ENCODE data around the gene ATG7.

ATG7 gene, protein sequence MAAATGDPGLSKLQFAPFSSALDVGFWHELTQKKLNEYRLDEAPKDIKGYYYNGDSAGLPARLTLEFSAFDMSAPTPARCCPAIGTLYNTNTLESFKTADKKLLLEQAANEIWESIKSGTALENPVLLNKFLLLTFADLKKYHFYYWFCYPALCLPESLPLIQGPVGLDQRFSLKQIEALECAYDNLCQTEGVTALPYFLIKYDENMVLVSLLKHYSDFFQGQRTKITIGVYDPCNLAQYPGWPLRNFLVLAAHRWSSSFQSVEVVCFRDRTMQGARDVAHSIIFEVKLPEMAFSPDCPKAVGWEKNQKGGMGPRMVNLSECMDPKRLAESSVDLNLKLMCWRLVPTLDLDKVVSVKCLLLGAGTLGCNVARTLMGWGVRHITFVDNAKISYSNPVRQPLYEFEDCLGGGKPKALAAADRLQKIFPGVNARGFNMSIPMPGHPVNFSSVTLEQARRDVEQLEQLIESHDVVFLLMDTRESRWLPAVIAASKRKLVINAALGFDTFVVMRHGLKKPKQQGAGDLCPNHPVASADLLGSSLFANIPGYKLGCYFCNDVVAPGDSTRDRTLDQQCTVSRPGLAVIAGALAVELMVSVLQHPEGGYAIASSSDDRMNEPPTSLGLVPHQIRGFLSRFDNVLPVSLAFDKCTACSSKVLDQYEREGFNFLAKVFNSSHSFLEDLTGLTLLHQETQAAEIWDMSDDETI

DNA sequence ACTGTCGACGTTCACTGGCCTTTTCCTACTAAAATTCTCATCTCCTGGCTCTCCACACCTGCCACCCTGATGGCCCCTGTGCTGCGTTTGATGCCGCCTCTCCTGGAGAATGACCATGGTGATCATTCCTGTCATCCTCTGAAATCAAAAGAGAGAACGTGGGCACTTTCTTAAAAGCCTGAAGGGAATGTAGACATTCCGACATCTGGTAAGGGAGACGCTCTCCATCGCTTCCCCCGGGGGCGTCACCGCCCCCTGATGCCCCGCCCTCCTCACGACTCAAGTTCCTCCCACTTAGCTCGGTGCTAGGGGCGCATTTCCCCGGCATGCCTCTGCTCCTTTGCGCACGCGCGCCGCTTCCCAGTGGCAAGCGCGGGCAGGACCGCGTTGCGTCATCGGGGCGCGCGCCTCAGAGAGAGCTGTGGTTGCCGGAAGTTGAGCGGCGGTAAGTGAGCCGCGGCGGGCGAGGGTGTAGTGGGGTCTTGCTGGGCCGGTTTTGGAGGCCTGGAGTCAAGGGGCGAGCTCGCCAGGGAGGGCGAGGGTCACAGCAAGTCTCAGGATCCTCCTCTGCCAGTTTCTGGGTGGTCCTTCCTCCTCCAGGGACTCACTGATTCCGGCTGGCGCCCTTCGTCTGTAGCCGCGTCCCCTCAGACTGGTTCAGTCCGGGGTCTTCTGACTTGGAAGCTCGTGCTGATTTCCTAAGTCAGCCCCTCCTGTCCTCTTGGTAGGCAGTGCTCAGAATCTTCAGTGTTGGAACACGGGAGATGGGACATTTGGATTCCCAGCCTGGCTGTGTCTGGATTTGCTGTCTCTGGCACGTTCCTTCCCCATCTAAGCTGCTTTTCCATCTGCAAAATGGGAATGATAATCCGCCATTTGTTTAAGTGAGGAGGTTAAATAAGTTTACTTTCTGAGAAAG is at the start of gene ATG7:
Gene ATG7, plus strand, starts transcription at position 412 of the 919 bp plus-strand sequence. CDS start 26,299 bp downstream, outside the sequence.
- DNase-seq = peak; percentile 67

DNA sequence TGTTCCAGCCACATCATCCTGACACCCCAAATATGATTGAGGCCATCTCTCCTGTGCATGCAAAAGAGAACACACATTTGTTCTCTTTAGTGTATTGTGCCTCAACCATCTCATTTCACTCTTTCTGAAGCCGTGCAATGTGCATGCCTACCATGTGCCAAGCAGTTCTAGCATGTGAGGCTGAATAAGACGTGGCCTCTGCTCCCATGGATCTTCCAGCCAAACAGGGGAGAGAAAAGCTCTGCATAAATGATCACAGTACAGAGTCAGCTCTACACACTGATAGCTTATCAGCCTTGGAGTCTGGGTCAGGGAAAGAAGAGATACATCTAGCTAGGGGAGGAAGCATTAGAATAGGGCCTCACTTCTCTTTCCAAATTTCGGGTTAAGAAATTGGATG is 48.2 kb upstream of the ATG7 start:
- DNase-seq = no peak

DNA sequence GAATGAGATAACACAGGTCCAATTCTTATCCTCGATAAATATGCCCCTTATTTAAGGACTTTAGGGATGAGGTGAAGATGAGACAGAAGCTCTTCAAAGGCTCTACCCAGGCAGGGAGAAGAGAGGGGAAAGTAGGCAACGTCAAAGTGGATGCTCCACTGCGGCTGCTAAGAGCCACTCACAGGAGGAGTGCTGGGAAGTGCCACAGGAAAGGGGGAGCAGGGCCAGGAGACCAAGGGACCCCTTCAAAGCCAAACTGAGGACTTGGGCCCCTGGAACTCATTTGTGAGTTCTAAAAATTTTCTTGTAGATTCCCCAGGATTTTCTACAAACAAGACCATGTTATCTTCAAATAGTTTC is 47.3 kb upstream of the ATG7 start:
- no peak for DNase-seq

DNA sequence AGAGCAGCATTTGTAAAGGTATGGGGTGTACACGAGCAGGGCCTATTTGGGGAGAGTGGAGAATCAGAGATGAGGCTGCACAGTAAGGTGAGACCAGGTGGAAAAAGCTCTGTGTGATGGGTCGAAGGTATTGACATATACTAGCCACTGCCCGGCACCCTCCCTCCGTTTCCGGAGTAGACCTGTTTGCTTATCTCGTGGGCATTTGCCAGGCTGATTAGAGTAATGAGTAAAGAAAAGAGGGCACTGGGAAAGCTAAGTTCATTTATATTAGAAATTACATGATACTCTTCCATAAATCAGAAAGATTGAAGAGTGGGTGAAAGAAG is 46.2 kb upstream of the ATG7 start:
- no peak for DNase-seq

DNA sequence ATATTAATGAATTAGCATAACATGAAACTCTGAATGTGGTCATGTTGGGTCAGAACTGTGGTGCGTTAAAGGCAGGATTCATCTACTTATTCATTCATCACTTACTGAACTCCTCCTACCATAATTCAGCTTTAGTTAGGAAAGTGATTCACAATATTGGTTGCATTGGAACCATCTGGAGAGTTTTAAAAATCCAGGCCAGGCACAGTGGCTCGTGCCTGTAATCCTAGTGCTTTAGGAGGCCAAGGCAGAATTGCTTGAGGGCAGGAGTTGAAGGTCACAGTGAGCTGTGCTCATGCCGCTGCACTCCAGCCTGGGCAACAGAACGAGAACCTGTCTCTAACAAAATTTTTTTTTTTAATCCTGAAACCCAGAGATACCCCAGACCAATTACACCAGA is 44.2 kb upstream of the ATG7 start:
- no peak for DNase-seq

DNA sequence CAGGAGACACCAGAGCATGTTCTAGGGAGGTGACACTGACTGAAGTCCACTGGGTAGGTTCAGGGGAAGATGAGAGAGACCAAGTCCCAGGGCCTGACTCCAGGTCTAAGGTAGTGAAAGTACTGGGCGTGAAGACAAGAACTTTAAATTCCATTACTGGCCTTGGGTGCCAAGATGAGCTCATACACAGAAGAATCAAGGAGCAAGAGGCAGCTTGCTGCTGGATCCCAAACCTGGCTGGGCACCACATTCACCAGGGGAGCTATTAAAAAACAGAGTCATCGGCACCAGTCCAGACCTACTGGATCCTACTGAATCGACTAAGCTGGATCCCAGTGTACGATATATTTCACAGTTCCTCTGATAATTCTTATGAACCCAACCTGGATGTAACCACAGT is 42.1 kb upstream of the ATG7 start:
- DNase-seq = no peak

DNA sequence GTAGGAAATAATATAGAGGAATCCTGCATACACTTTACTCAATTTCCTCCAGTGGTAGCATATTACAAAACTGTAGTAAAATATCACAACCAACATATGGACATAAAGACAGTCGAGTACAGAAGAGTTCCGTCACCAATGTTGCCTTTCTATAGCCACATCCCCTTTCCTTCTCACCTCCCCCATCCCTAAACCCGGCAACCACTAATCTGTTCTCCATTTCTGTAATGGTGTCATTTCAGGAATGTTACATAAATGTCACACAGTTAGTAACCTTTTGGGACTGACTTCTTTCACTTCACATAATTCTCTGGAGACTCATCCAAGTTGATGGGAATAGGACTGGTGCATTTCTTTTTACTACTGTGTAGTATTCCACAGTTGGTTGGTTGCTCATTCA is 41.4 kb upstream of the ATG7 start:
- DNase-seq = peak; percentile 12

DNA sequence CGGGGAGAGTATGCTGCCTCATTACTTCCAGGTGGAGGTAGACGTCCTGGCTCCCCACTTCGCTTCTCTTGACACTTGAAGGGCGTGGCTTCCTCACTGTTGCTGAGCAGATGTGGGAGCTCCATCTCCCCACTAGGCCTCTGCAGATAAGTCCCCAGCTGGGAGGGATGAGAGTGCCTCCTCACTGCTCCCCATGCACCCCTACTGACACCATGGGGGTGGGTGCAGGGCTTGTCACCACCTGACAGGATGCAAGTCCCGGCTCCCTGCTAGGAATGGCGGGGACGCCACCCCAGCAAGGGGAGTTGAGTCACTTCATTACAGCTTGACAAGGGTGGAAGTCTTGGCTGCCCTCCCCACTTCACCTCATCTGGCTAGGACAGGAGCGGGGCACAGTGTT is 36.8 kb upstream of the ATG7 start:
- no peak for DNase-seq

DNA sequence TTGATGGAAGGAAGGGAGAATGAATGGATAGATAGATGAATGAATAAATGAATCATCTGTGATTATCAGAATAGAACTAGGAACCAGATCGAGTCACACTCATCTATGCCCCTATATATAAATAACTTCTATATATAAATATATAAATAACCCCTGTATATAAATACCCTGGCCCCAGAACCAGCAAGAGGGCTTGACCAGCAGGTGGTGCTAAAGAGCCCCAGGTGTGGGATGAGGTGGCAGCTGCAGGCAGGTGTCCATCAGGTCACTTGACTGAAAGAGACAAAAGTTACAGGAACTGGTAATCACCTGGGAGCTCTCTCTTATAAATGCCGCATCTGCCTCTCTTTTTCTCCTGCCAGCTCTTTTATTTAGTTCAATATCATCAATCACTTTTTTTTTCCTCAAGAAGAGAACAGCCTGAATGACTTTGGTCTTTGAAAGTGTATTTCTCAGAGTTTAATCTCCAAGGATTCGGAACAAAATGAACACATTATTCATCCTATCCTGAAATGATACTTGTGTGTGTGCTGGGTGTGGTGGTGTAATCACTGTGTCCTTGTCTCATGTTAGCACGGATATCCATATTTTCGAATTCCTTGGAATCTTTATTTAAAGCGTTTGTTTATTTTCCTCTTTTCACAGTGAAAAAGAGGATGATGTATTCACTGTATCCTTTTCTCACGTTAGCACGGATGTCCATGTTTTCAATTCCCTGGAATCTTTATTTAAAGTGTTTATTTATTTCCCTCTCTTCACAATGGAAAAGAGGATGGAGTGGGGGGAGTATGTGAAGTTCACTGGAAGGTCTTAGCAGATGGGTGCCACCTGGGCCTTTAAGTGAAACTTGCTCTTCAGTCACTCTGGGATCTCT is 35.4 kb upstream of the ATG7 start:
- no peak for DNase-seq

DNA sequence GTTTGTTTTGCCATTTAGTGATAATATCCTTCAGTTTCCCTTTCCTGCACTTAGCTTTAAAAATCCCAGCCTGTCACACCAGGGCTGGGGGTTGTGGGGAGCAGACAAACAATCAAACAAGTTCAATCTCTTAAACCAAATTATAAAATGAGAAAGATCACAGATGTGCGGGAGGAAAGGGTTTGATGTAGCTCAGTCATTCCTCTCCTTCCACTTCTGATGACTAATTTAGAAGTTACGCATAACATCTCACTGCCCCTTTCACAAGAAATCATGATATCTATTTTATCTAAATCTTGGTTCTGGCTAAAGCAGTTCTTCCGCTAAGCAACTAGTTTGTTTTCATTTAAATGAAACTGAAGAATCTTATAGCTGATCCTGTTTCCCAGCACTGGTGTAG is 34.1 kb upstream of the ATG7 start:
- DNase-seq = no peak

DNA sequence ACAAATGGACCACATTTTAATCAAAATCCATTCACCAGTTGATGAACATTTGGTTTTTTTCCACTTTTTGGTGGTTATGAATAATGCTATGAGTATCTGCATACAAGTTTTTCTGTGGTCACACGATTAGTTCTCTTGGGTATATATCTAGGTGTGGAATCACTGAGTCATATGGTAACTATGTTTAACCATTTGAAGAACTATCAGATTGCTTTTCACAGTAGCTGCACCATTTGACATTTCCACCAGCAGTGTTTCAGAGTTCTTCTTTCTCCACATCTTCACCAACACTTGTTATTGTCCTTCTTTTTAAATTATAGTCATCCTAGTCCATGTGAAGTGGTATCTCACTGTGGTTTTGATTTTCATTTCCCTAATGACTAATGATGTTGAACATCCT is 33.3 kb upstream of the ATG7 start:
- DNase-seq = no peak

DNA sequence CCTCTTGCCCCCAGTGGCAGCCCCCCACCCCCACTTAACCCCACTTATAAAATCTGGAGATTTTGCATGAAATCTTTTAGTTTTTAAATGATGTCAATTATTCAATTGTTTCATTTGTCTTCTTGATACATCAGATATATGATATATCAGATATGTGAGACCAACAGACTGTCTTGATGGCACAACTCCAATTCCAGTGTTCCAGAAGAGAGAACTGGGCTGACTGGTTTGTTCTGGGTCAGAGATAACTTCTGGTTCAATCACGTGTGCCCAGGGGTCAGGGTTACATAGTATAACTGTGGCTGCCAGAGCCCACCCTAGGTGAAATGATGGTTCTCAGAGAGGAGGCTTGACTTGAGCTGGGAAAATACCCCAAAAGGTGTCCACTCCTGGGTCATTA is 32.4 kb upstream of the ATG7 start:
- DNase-seq = no peak

DNA sequence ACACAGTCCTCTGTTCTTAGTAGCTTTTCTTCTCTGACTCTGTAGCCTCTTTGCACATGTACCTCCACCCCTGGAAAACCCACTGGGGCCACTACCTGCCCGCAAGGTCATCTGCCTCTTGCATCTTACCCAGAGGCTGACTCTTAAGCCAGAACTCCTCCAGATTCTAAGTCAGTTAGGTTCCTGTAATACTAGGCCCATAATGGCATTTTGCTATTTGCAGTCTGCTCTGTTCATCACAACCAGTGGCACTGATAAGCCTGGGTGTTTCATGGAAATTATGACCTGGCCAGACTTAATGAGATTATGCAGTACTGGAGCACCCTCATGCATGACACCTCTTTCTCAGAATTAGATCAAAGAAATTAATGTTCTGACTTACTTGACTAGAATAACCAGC is 31.7 kb upstream of the ATG7 start:
- DNase-seq = no peak

DNA sequence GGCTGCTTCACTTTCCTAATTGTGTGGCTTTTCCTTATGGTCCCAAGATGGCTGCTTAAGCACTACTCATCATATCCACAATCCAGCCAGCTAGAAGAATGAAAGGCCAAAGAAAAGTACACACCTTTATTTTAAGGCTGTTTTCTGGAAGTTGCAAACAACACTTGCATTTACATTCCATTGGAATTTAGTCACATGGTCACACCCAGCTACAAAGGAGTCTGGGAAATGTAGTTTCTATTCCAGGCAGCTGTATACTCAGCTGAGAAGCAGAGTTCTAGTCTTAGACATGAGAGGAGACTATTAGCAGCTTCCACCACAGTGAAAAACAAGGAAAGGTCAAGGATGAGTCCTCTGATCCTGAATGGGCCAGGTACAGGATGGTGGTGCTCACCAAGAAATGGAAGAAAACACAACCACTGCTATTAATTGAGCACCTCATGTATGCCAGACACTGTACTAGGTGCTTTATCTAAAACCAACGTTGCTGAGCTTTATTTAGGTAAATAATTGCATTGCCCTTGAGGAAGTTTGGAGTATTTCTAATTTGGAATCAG is 28.0 kb upstream of the ATG7 start:
- DNase-seq = no peak

DNA sequence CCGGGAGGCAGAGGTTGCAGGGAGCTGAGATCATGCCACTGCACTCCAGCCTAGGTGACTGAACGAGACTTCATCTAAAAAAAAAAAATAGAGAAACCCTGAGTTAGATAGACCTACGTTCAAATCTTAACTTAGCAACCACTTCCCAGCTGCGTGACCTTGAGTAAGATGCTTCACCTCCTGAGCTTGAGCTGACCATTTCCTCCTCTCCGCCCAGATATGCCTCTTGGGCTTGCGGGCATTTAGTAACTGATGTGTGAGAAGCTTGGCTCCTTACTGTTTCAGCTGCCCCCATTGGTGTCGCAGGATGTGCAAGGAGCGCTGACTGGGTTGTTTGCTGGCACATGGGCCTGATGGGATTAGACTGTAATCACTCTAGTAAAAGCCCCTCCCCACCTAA is 26.9 kb upstream of the ATG7 start:
- no peak for DNase-seq

DNA sequence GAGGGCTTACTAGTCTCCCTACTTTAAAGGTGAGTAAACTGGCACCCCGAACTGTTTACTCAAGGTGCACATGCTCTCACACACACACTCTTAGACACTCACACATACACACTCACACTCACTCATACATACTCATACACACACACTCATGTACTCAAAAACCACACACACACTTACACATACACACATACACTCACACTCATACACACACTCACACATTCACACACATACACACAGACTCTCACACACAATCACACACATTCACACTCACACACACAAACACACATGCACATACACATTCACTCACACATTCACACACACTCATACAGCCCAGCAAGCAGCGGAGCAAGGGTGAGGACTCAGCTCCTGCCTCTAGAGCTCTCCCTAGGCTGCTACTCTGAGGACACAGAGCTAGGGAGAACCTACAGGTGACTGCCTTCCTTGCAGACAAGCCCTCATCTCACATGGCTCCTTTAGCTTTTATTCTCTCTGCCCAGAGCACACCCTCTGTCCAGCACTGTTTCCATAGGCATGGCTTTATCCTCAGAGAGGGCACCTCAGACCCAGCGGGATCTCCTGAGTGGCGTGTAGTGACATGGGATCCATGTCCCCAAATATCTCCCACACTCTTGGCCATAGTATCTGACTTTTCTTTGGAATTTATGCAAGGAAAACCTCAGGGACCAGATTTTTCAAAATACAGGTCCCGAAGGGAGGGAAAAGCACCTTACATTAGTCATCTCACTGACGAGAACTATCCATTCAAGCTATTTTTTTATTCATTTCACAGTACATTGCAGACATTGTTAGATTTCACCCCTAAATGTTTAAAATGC is 26.2 kb upstream of the ATG7 start:
- DNase-seq = no peak

DNA sequence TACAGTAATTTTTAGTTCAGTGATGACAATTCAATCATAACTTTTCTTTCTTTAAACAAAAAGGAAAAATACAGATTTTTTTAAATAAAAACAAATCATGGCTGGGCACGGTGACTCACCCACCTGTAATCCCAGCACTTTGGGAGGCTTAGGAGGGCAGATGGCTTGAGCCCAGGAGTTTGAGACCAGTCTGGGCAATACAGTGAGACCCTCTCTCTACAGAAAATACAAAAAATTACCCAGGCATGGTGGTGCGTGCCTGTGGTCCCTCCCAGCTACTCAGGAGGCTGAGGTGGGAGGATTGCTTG is 25.6 kb upstream of the ATG7 start:
- DNase-seq = no peak

DNA sequence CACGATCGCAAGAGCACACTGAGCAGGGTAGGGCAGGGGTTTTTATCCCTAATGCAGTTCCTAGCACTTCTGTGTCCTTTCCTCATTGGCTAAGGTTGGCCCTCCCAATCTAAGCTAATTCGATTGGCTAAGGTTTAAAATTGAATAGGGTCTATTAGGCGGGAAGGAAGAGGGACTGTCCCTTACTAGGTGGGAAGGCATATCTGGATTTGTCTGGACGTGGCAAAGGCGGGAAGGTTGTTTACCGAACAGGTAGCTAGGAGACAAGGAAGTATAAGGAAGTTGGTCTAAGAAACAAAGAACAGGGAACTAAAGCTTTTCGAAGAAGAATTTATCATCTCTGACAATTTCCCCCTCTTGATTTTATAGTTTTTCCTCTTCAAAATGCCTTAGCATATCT is 24.8 kb upstream of the ATG7 start:
- DNase-seq = no peak

DNA sequence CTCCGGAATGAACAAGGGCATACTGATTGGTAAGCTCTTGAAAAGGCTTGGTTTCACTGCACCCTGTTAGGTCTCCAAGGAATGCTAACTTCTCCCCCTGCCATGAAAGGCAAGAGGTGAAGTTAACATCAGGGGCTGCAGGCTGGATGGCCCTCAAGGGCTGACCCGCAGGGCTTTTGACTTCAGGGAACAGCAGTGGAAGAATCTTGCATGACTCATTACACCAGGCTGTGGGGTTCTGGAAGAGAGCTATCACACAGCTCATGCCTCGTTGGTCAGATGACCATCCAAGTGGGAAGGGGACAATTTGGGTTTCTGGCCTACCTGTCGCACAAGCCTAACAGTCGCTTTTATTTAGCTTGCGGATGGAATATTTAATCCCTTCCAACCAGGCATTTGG is 23.6 kb upstream of the ATG7 start:
- no peak for DNase-seq

DNA sequence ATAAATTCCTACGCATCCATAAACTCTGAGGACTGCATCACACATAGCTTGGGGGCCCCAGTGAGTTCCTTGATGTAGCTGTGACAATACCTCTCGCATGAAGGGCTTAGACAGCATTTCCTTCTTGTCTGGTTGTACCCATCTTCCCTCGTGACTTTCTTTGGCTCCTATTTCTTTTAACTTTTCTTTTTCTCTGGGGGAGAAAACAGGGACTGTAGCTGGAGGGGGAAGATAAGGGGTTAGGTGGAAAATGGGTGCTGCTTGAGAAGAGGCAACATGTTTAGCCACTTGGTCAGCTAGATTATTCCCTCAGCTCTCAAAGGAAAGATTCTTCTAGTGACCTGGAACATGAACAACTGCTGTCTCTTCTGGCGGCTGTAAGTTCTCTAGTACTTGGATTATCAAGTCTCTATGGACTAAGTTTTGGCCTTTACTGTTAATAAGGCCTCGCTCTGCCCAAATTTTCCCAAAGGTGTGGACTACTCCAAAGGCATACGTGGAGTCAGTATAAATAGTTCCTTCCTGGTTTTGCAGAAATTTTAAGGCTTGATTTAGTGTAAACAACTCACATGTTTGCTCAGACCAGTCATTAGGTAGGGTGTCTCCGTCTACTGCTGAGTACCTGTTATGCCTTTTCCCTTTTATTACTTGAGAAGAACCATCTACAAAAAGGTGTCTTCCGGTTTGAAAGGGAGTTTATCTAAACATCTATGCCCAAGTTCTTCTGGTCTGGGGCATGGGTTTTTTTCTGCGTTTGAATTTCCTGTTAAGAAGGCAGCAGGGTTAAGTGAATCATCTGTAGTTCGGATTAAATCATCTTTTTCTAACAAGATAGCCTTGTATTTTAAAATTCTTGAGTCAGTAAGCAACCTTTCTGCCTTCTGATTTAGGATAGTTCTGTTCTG is 21.0 kb upstream of the ATG7 start:
- DNase-seq = no peak

DNA sequence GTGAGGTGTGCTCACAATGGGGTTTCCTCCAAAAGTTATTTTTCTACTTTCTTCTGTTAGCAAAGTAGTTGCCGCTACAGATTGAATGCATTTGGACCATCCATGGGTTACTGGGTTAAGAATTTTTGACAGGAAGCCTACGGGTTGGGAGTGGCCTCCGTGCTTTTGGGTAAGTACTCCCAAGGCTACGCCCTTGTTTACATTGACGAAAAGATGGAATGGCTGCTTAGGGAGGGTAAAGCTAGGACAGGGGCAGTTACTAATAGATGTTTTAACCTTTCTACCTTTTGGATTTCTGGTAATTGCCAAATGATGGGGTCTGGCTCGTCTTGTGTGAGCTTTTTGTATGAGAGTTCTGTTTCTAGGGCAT is 20.4 kb upstream of the ATG7 start:
- DNase-seq = no peak

Data from SIG-M5 (cell line).